OCI-LY1 (cell line): ENCODE data around the gene C1QTNF6.

Experiments
- EZH2 ChIP-seq: fragments of 200-600 bp; sonication (generic), shearing (Covaris generic); IDR thresholded peaks from 2 replicates; pipeline ENCODE4 v1.8.0; 2017; ENCODE audit warnings: borderline replicate concordance, mixed run types, mild to moderate bottlenecking, antibody characterized with exemption, low read length, moderate library complexity, mixed read lengths
- TF ChIP-seq, protein P1 (sequence below): fragments of 200-600 bp; sonication (generic), shearing (Covaris generic); IDR thresholded peaks from 2 replicates; pipeline ENCODE4 v1.5.1; 2017; ENCODE audit warnings: mild to moderate bottlenecking, antibody characterized with exemption, low read length, moderate library complexity, mixed read lengths

DNA sequence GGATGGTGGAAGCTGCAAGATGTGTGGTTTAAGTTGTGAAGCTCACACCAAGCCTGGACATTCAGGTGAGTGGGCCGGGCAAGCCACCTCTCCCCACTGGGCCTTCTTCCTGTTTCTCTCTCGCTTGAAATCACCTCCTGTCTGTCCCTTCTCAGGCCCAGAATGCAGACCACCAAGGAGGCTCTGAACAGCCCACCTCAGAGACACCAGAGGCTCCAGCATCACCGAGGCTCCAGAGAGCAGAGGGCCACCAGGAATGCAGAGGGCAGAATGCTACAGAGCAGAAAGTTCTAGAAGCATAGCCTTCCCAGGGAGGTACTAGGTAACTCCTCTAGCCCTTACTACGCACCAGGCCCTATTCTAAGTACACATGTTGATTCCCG lies 23.6 kb downstream of the C1QTNF6 start:
- TF ChIP-seq, protein P1, sequence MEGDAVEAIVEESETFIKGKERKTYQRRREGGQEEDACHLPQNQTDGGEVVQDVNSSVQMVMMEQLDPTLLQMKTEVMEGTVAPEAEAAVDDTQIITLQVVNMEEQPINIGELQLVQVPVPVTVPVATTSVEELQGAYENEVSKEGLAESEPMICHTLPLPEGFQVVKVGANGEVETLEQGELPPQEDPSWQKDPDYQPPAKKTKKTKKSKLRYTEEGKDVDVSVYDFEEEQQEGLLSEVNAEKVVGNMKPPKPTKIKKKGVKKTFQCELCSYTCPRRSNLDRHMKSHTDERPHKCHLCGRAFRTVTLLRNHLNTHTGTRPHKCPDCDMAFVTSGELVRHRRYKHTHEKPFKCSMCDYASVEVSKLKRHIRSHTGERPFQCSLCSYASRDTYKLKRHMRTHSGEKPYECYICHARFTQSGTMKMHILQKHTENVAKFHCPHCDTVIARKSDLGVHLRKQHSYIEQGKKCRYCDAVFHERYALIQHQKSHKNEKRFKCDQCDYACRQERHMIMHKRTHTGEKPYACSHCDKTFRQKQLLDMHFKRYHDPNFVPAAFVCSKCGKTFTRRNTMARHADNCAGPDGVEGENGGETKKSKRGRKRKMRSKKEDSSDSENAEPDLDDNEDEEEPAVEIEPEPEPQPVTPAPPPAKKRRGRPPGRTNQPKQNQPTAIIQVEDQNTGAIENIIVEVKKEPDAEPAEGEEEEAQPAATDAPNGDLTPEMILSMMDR, result no peak
- no peak for TF ChIP-seq EZH2
